DND-41 (cell line): ENCODE results near the gene ACTA2.

Experiments
- CTCF ChIP-seq: IDR thresholded peaks from 2 replicates; pipeline ENCODE4 v1.5.1; 2012; ENCODE audit warnings: borderline replicate concordance, low read length, moderate library complexity, mild to moderate bottlenecking; ENCODE audit not compliant: poor library complexity, severe bottlenecking; ENCODE audit errors: extremely low read depth
- EZH2 ChIP-seq: IDR thresholded peaks from 3 replicates; pipeline ENCODE4 v1.6.1; 2012; ENCODE audit warnings: borderline replicate concordance, low read depth, mild to moderate bottlenecking, moderate library complexity, low read length, inconsistent platforms; ENCODE audit not compliant: severe bottlenecking

GRCh38 chr10:88886557-88886956, 66.0 kb downstream of the ACTA2 start:
- no peak for TF ChIP-seq CTCF
- no peak for TF ChIP-seq EZH2
